NCI-H1092 (cell line): ENCODE measurements around the gene TGM3.

Experiments
- DNase-seq: peaks from one replicate; lab custom pipeline; 2025; lab: John Stamatoyannopoulos, UW

The TGM3 gene

GRCh38 chr20:2283706-2284423, 11.9 kb upstream of the TGM3 start:
- DNase-seq: no peak

- no peak for DNase-seq
Measured at GRCh38 chr20:2285193-2285592, 10.6 kb upstream of the TGM3 start.

- DNase-seq: no peak
Measured at GRCh38 chr20:2285613-2286012, 10.2 kb upstream of the TGM3 start.

- DNase-seq: no peak
Measured at GRCh38 chr20:2287504-2287903, 8.3 kb upstream of the TGM3 start.

- DNase-seq: no peak
Measured at GRCh38 chr20:2289475-2289874, 6.3 kb upstream of the TGM3 start.

- no peak for DNase-seq
Measured at GRCh38 chr20:2290486-2290885, 5.3 kb upstream of the TGM3 start.

- no peak for DNase-seq
Measured at GRCh38 chr20:2292416-2293110, 3.2 kb upstream of the TGM3 start.

GRCh38 chr20:2293486-2293885, 2.3 kb upstream of the TGM3 start:
- no peak for DNase-seq

- no peak for DNase-seq
Measured at GRCh38 chr20:2293971-2294370, 1.8 kb upstream of the TGM3 start.

- DNase-seq: no peak
Measured at GRCh38 chr20:2295286-2295685, 515 bp upstream of the TGM3 start.

- DNase-seq: no peak
Measured at GRCh38 chr20:2296524-2297356, 939 bp downstream of the TGM3 start.

- no peak for DNase-seq
Measured at GRCh38 chr20:2297357-2297728, 1.5 kb downstream of the TGM3 start.

GRCh38 chr20:2298116-2298515, 2.3 kb downstream of the TGM3 start:
- no peak for DNase-seq

GRCh38 chr20:2298701-2299100, 2.9 kb downstream of the TGM3 start:
- no peak for DNase-seq

- no peak for DNase-seq
Measured at GRCh38 chr20:2299301-2299700, 3.5 kb downstream of the TGM3 start.

- DNase-seq: no peak
Measured at GRCh38 chr20:2300002-2300401, 4.2 kb downstream of the TGM3 start.

- no peak for DNase-seq
Measured at GRCh38 chr20:2300420-2300819, 4.6 kb downstream of the TGM3 start.

GRCh38 chr20:2301164-2301622, 5.4 kb downstream of the TGM3 start:
- no peak for DNase-seq

- DNase-seq: no peak
Measured at GRCh38 chr20:2302384-2303060, 6.7 kb downstream of the TGM3 start.

- DNase-seq: no peak
Measured at GRCh38 chr20:2303673-2304072, 7.9 kb downstream of the TGM3 start.

GRCh38 chr20:2304180-2304579, 8.4 kb downstream of the TGM3 start:
- no peak for DNase-seq

GRCh38 chr20:2305029-2305428, 9.2 kb downstream of the TGM3 start:
- DNase-seq: no peak
